ENCODE measurements around the gene IRX5. TPM values are rescaled to one million over a fixed set of nuclear protein-coding genes. Genes with fewer than 3 reads are reported as not detected.

IRX5 gene
- total and polyA plus RNA-seq, 2 of the 4 experiments (the other 2 are of a cell fraction): not detected

DNA sequence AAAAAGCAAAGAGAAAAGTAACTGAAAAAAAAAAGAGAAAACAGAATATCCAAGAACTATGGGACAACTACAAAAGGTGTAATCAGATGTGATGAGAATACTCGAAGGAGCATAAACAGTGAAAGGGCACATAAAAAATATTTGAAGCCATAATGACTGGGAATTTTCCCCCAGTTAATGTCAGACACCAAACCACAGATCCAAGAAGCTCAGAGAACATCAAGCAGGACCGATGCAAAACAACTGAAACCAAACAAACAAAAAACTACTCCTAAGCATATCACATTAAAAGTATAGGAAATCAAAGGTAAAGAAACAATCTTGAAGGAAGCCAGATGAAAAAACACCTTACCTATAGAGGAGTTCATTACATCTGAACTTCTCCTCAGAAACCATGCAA lies 27.6 kb upstream of the IRX5 start:
- Histone ChIP-seq H3K36me3 (ENCODE audit: control insufficient read depth, insufficient read depth, low read length) (no peaks in the 10 kb centered on the region), H2AK5ac (ENCODE audit: low read depth, low read length) (no peak overlapping the region), H2AFZ (replicated peaks; ENCODE audit: low read length, poor library complexity) (no peak overlapping the region), H3K4me3 (ENCODE audit: insufficient read depth, low read depth, low read length) (no peak overlapping the region), H3K4ac (ENCODE audit: low read depth, low read length) (no peak overlapping the region), H3K4me1 (ENCODE audit: control insufficient read depth, insufficient read depth, low read length) (no peaks in the 10 kb centered on the region), H3K9me3 (ENCODE audit: control insufficient read depth, insufficient read depth, low read length) (no peaks in the 10 kb centered on the region), H3K9me1 (ENCODE audit: insufficient read depth, low read length) (no peaks in the 10 kb centered on the region), H4K8ac (ENCODE audit: low read depth in 2 of 2, low read length in 2 of 2) (no peak overlapping the region), H3K27me3 (ENCODE audit: control insufficient read depth, insufficient read depth, low read length) (no peaks in the 10 kb centered on the region), H3K9ac (ENCODE audit: low read depth, low read length) (no peak overlapping the region), H2BK5ac (ENCODE audit: low read depth, low read length, poor library complexity, severe bottlenecking) (no peak overlapping the region), H3K27ac (ENCODE audit: insufficient read depth, low read length) (no peak overlapping the region), H4K5ac (ENCODE audit: low read depth, low read length) (no peak overlapping the region), H3K14ac (replicated peaks; ENCODE audit: low read depth, low read length) (no peak overlapping the region), H2BK120ac (ENCODE audit: low read depth, low read length) (no peak overlapping the region), H4K91ac (ENCODE audit: insufficient read depth, low read depth, low read length) (no peak overlapping the region), H4K20me1 (ENCODE audit: insufficient read depth, low read length) (no peaks in the 10 kb centered on the region), H3K79me1 (ENCODE audit: low read depth in 1 of 2, low read length in 2 of 2) (no peaks in the 10 kb centered on the region), H3K4me2 (ENCODE audit: low read depth, low read length) (no peak overlapping the region), H3K18ac (ENCODE audit: low read depth, low read length) (no peak overlapping the region), H2BK20ac (ENCODE audit: low read depth, low read length) (no peak overlapping the region), H2AK9ac (replicated peaks; ENCODE audit: low read depth, low read length, poor library complexity) (no peak overlapping the region), H3K23ac (ENCODE audit: low read depth, low read length) (no peak overlapping the region), H3K56ac (ENCODE audit: extremely low read depth, insufficient read depth, low read length) (no peak overlapping the region), H2BK15ac (ENCODE audit: low read depth, low read length) (no peak overlapping the region)
- ChIA-PET CTCF (no interaction called here), POLR2A (ENCODE audit: unreplicated experiment) (no interaction called here)
- TF ChIP-seq BHLHE40 (IDR thresholded peaks at IDR 0.05; ENCODE audit: low read depth, low read length) (no peak), FOS (IDR thresholded peaks at IDR 0.05; ENCODE audit: low read depth, low read length) (no peak), MAFK (IDR thresholded peaks at IDR 0.05; ENCODE audit: low read depth, low read length) (no peak), RFX5 (IDR thresholded peaks at IDR 0.05; ENCODE audit: low read depth, low read length) (no peak), MAZ (IDR thresholded peaks at IDR 0.05; ENCODE audit: borderline replicate concordance, low read depth, low read length) (no peak), POLR2A (IDR thresholded peaks at IDR 0.05; ENCODE audit: low read depth, low read length) (no peak), SMC3 (IDR thresholded peaks at IDR 0.05; ENCODE audit: low read depth, low read length) (no peak), RCOR1 (IDR thresholded peaks at IDR 0.05; ENCODE audit: insufficient replicate concordance, low read length) (no peak), RAD21 (IDR thresholded peaks at IDR 0.05; ENCODE audit: low read length) (no peak), NFE2L2 (IDR thresholded peaks at IDR 0.05; ENCODE audit: low read depth, low read length) (no peak), CHD1 (IDR thresholded peaks at IDR 0.05; ENCODE audit: low read depth, low read length) (no peak), CEBPB (IDR thresholded peaks at IDR 0.05; ENCODE audit: low read depth, low read length) (no peak), MXI1 (IDR thresholded peaks at IDR 0.05; ENCODE audit: borderline replicate concordance, low read depth, low read length) (no peak)
- TF ChIP-seq, protein P1, sequence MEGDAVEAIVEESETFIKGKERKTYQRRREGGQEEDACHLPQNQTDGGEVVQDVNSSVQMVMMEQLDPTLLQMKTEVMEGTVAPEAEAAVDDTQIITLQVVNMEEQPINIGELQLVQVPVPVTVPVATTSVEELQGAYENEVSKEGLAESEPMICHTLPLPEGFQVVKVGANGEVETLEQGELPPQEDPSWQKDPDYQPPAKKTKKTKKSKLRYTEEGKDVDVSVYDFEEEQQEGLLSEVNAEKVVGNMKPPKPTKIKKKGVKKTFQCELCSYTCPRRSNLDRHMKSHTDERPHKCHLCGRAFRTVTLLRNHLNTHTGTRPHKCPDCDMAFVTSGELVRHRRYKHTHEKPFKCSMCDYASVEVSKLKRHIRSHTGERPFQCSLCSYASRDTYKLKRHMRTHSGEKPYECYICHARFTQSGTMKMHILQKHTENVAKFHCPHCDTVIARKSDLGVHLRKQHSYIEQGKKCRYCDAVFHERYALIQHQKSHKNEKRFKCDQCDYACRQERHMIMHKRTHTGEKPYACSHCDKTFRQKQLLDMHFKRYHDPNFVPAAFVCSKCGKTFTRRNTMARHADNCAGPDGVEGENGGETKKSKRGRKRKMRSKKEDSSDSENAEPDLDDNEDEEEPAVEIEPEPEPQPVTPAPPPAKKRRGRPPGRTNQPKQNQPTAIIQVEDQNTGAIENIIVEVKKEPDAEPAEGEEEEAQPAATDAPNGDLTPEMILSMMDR (conservative IDR thresholded peaks at IDR 0.05; ENCODE audit: low read depth, low read length): no peak
- TF ChIP-seq, protein P2, sequence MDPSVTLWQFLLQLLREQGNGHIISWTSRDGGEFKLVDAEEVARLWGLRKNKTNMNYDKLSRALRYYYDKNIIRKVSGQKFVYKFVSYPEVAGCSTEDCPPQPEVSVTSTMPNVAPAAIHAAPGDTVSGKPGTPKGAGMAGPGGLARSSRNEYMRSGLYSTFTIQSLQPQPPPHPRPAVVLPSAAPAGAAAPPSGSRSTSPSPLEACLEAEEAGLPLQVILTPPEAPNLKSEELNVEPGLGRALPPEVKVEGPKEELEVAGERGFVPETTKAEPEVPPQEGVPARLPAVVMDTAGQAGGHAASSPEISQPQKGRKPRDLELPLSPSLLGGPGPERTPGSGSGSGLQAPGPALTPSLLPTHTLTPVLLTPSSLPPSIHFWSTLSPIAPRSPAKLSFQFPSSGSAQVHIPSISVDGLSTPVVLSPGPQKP (IDR thresholded peaks at IDR 0.05; ENCODE audit: borderline replicate concordance, low read depth, low read length): no peak
- TF ChIP-seq, protein P3, sequence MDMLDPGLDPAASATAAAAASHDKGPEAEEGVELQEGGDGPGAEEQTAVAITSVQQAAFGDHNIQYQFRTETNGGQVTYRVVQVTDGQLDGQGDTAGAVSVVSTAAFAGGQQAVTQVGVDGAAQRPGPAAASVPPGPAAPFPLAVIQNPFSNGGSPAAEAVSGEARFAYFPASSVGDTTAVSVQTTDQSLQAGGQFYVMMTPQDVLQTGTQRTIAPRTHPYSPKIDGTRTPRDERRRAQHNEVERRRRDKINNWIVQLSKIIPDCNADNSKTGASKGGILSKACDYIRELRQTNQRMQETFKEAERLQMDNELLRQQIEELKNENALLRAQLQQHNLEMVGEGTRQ (IDR thresholded peaks at IDR 0.05; ENCODE audit: low read depth, low read length): no peak
- in situ Hi-C loops (cut with MboI; ENCODE audit: low sequenced_read_pairs): no loop called here
- dilution Hi-C loops (cut with HindIII; ENCODE audit: low sequenced_read_pairs, unreplicated experiment): no loop called here
- WGBS, 2 experiments (ENCODE audit: extremely low coverage in 2 of 2, insufficient read length in 1 of 2): no CpG with 5 or more reads among the region's 2 CpGs
- DNase-seq: no peak
- intact Hi-C loops (cut with micrococcal nuclease): no loop called here
- no TSS peak for BruUV-seq (replicated peaks)
- no peak for ATAC-seq (ENCODE audit: low read depth)

All from IMR-90 (cell line).